ENCODE measurements around the gene DNAH8. TPM values are rescaled to one million over a fixed set of nuclear protein-coding genes. Genes with fewer than 3 reads are reported as not detected.

Gene DNAH8
- total RNA-seq, 1 experiment from 2014 or later: not detected

DNA sequence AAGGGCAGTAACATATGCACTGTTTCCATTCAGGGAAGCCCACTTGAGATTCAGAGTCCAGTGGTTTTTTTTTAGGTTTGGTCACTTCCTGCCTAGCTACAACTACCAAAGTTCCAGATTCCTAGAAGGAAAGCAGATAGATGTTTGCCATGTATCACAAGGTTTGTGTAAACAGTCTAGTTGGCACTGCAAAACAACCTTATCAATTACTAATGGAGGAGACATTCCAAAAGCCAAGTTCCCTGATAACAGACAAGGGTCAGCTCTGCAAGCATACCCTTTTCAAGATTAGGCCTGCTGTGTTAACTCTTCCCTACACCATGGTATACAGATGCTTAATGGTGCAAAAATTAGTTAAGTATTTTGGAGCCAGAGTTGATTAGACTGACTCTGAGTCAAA lies 192.2 kb downstream of the DNAH8 start:
- H3K27ac ChIP-seq (ENCODE audit: low read length): no peak overlapping the region
- no peak overlapping the region for H3K4me3 ChIP-seq (ENCODE audit: low read depth in 2 of 2, low read length in 2 of 2)
- ATAC-seq (no peak), DNase-seq (ENCODE audit: low read depth, low spot score) (no peak)
- TF ChIP-seq, protein P1, sequence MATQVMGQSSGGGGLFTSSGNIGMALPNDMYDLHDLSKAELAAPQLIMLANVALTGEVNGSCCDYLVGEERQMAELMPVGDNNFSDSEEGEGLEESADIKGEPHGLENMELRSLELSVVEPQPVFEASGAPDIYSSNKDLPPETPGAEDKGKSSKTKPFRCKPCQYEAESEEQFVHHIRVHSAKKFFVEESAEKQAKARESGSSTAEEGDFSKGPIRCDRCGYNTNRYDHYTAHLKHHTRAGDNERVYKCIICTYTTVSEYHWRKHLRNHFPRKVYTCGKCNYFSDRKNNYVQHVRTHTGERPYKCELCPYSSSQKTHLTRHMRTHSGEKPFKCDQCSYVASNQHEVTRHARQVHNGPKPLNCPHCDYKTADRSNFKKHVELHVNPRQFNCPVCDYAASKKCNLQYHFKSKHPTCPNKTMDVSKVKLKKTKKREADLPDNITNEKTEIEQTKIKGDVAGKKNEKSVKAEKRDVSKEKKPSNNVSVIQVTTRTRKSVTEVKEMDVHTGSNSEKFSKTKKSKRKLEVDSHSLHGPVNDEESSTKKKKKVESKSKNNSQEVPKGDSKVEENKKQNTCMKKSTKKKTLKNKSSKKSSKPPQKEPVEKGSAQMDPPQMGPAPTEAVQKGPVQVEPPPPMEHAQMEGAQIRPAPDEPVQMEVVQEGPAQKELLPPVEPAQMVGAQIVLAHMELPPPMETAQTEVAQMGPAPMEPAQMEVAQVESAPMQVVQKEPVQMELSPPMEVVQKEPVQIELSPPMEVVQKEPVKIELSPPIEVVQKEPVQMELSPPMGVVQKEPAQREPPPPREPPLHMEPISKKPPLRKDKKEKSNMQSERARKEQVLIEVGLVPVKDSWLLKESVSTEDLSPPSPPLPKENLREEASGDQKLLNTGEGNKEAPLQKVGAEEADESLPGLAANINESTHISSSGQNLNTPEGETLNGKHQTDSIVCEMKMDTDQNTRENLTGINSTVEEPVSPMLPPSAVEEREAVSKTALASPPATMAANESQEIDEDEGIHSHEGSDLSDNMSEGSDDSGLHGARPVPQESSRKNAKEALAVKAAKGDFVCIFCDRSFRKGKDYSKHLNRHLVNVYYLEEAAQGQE (IDR thresholded peaks at IDR 0.05; ENCODE audit: insufficient read depth in 1 of 2, low read depth in 2 of 2, low read length in 1 of 2): no peak
- TF ChIP-seq POLR2AphosphoS5 (IDR thresholded peaks at IDR 0.05; ENCODE audit: low read depth, low read length): no peak
- TF ChIP-seq SIN3A (IDR thresholded peaks at IDR 0.05; ENCODE audit: borderline replicate concordance, insufficient read depth, low read depth, low read length): no peak
- H3K9me3 ChIP-seq (ENCODE audit: control insufficient read depth, insufficient read depth, low read depth, low read length): no peaks in the 10 kb centered on the region
- no peaks in the 10 kb centered on the region for H3K4me1 ChIP-seq (ENCODE audit: control insufficient read depth, insufficient read depth, low read length)
- intact Hi-C loops (cut with micrococcal nuclease; ENCODE audit: unreplicated experiment) (no loop called here), in situ Hi-C loops (cut with HindIII; ENCODE audit: low pct_unique_long_range_greater_than_20kb, low sequenced_read_pairs) (no loop called here)
- ChIA-PET CTCF (no interaction called here), POLR2A (no interaction called here)
- H3K27me3 ChIP-seq (ENCODE audit: control insufficient read depth, insufficient read depth, low read length): peaks cover 6% of the 10 kb centered on the region
- BruUV-seq (replicated peaks): no TSS peak
- no peaks in the 10 kb centered on the region for H3K36me3 ChIP-seq (ENCODE audit: control insufficient read depth, insufficient read depth, low read length)

DNA sequence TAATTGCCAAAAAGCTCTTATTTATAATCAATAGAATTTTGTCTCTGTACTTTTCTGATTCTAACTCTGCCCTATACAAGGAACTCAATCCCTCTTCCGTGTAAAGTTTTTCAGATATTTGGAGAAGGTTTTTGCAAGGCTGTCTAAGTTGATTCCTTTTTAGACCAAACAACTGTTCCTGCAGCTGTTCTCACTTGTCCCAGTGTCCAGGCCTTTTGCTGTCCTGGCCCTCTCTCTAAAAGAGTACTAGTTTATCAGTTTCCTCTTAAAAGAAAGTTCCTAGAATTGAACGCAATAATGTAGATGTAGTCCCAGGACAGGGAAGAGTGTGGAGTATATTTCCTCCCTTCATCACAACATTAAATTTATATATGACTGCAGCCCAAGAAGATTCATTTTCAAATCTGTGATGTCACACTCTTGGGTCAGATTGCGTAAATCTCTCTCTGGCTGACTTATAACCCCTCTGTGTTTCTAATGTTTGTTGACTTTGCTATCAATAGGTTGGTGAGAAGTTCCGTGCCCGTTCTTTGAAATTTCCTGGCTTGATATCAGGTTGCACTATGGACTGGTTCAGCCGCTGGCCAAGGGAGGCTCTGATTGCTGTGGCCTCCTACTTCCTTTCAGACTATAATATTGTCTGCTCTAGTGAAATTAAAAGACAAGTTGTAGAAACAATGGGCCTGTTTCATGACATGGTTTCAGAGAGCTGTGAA lies 194.1 kb downstream of the DNAH8 start:
- no peak overlapping the region for H3K27ac ChIP-seq (ENCODE audit: low read length)
- POLR2A ChIA-PET: no interaction called here
- ATAC-seq (no peak), DNase-seq (ENCODE audit: low read depth, low spot score) (no peak)
- no TSS peak for BruUV-seq (replicated peaks)
- intact Hi-C loops (cut with micrococcal nuclease; ENCODE audit: unreplicated experiment) (no loop called here), in situ Hi-C loops (cut with HindIII; ENCODE audit: low pct_unique_long_range_greater_than_20kb, low sequenced_read_pairs) (no loop called here)
- no peaks in the 10 kb centered on the region for H3K4me1 ChIP-seq (ENCODE audit: control insufficient read depth, insufficient read depth, low read length)
- peaks cover 6% of the 10 kb centered on the region for H3K27me3 ChIP-seq (ENCODE audit: control insufficient read depth, insufficient read depth, low read length)
- CTCF ChIA-PET: no interaction called here
- H3K36me3 ChIP-seq (ENCODE audit: control insufficient read depth, insufficient read depth, low read length): no peaks in the 10 kb centered on the region
- no peaks in the 10 kb centered on the region for H3K9me3 ChIP-seq (ENCODE audit: control insufficient read depth, insufficient read depth, low read depth, low read length)
- no peak overlapping the region for H3K4me3 ChIP-seq (ENCODE audit: low read depth in 2 of 2, low read length in 2 of 2)
- TF ChIP-seq, protein P2, sequence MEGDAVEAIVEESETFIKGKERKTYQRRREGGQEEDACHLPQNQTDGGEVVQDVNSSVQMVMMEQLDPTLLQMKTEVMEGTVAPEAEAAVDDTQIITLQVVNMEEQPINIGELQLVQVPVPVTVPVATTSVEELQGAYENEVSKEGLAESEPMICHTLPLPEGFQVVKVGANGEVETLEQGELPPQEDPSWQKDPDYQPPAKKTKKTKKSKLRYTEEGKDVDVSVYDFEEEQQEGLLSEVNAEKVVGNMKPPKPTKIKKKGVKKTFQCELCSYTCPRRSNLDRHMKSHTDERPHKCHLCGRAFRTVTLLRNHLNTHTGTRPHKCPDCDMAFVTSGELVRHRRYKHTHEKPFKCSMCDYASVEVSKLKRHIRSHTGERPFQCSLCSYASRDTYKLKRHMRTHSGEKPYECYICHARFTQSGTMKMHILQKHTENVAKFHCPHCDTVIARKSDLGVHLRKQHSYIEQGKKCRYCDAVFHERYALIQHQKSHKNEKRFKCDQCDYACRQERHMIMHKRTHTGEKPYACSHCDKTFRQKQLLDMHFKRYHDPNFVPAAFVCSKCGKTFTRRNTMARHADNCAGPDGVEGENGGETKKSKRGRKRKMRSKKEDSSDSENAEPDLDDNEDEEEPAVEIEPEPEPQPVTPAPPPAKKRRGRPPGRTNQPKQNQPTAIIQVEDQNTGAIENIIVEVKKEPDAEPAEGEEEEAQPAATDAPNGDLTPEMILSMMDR (IDR thresholded peaks at IDR 0.05): no peak
- TF ChIP-seq SIN3A (IDR thresholded peaks at IDR 0.05; ENCODE audit: borderline replicate concordance, insufficient read depth, low read depth, low read length) (no peak), TCF7L2 (IDR thresholded peaks at IDR 0.05; ENCODE audit: low read depth, low read length) (no peak), POLR2AphosphoS5 (IDR thresholded peaks at IDR 0.05; ENCODE audit: low read depth, low read length) (no peak)
- TF ChIP-seq, protein P1 (IDR thresholded peaks at IDR 0.05; ENCODE audit: insufficient read depth in 1 of 2, low read depth in 2 of 2, low read length in 1 of 2): no peak

All from Panc1 (cell line).